CD4-positive, alpha-beta T cell treated with Interleukin-2 at 100 ng/mL for 4 hours (primary cell): ENCODE data around the gene ZNF888.
"Not testable (repeated sequence)": the region's sequence is repeated elsewhere in the genome, so short reads cannot be mapped to it uniquely, and the experiment has no call there.

ENCODE experiments used
- DNase-seq: peaks from one replicate; pipeline ENCODE4 v3.0.0-alpha.2; 2020; ENCODE audit warnings: low spot score

Gene ZNF888

DNA sequence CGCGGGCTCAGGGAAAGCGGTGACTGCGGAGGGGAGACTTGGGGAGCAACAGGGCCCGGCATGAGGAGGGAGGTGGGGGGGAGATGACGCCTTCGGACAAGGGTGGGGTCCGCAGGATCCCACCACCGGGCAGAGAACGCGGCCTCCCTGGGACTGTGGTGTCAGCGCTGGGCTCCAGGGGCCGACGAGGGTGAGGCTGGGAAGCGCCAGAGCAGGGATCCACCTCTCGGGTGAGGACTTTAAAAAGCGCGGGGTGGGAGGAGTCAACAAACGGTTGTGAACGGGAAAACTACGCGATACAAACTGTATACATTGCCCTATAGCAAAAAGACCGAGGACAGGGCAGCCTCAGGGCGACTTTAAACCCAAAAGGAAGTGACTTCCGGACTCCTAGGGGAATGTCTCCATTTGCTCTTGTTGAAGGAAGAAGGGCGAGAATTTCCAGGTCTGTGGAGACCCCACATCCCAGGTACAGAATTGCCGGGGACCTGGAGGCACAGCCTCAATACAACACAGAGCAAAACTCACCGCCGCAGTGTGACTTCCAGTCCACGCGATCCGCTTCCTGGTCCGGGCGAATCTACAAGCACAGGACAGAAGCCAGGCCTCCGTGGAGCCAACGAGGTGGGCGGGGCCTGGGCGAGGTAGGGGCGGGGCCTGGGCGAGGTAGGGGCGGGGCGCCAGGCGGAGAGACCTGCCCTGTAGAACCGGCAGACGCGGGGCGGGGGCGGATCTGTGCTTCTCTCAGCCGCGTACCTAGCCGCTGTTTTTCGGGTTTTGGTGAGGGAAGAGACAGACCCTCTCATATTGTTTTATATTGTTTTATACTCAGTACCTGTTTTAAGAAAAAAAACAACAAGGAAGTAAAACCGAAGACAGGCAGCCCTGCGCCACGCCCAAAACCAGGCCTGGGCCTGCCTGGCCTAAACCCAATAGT is at the start of gene ZNF888:
Gene ZNF888, minus strand, starts transcription at position 588 of the 937 bp plus-strand sequence. CDS start 5,555 bp downstream, outside the sequence.
- DNase-seq = peak; percentile 89

- no peak for DNase-seq
These were observed 44.5 kb upstream of the ZNF888 start for GRCh38 chr19:52967772-52968171.

DNA sequence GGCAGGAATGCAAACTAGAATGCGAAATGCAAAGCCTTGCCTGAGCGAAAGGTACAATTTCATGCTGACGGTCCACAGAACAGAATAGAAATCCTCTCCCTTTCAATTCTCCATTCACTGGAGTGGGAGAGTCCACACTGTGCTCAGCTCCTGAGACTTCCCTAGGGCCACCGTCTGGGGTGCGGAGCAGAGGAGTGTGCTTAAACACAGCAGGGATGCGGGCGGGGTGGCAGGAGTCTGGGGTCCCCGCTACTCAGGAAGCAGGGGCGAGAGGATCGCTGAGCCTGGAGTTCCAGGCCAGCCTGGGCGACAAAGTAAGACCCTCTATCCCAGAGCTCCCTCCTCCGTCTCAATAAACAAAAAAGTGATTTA is 40.0 kb upstream of the ZNF888 start:
- no peak for DNase-seq

DNA sequence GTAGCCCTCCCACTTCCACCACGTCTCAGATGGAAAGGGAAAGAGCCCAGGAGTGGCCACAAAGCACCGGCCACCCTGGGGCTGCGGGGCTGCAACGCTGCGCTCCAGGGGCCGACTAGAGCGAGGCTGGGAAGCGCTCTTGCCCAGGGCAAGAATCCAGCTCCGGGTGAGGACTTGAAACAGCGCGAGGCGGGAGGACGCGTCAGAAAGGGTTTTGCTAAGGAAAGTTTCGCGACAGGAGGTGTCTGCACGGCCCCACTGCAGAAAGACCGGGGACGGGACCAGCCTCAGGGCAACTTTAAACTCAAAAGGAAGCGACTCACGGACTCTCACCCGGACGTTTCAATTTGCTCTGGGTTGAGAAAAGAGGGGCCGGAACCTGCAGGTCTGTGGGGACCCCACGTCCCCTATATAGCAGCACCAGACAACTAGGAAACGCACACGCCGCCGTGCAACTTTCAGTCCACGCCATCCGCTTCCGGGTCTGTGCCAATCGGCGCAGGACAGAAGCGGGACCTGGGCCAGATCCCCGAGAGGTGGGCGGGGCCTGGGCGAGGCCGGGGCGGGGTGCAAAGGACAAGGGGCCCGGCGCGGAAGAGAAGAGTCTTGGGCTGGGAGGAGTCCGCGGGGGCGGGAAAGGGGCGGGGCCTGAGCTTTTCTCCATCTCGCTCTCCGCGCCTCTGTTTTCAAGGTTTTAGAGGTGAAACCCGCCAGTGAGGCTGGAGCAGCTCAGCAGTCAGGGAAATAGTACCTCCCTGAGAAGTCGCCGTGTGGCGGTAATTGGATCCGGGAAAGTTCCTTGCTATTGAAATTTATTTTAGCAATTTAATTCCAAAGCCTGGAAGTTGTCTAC is 39.4 kb upstream of the ZNF888 start, which contains the start of gene ZNF816:
Gene ZNF816, minus strand, starts transcription at position 488 of the 853 bp plus-strand sequence. CDS start 6,792 bp downstream, outside the sequence.
- peak; percentile 98 for DNase-seq

DNA sequence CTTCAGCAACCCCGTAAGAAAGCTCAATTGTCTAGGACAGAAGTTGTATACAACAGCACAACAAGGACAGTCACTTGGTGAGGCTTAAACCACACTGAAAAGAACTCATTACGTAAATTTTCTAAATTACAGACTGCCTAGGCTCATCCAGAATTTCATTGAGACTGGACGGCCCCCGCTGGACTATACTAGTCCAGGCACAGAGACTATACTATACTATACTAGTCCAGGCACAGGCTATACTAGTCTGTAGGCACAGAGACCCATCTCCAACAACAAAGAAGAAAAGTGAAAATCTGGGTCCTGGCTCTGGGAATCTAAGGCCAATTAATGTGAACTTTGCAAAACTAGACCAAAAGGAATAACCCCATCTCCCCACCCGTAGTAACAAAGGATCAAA is 38.8 kb upstream of the ZNF888 start:
- no peak for DNase-seq

DNA sequence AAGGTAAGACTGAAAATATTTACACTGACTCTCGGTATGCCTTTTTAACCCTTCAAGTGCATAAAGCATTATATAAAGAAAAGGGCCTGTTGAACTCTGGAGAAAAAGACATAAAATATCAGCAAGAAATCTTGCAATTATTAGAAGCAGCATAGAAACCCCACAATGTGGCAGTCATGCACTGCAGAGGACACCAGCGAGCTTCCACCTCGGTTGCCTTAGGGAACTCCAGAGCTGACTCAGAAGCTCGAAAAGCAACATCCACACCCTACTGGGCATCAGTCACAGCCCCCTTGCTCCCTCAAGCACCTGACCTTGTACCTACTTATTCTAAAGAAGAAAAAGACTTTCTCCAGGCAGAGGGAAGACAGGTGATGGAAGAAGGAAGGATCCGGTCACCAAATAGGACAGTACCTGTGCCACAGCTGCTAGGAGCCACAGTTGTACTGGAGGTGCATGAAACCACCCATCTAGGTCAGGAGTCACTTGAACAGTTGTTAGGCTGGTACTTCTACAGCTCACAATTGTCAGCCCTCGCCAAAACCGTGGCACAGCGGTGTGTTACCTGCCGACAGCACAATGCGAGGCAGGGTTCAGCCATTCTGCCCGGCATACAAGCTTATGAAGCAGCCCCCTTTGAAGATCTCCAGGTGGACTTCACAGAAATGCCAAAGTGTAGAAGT is 36.5 kb upstream of the ZNF888 start:
- no peak for DNase-seq

GRCh38 chr19:52957591-52957990 is 34.4 kb upstream of the ZNF888 start:
- DNase-seq = no peak

DNA sequence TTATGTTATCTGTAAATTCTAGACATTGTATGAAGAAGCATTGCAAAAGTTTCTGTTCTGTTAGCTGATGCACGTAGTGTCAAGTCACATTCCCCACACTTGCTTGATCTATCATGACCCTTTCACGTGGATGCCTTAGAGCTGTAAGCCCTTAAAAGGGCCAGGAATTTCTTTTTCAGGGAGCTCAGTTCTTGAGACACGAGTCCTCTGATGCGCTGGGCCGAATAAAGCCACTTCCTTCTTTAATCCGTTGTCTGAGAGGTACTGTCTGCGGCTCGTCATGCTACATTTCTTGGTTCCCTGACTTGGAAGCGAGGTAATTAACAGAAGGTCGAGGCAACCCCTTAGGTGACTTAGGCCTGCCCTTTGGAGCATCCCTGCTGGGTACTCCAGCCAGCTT is 33.7 kb upstream of the ZNF888 start:
- DNase-seq = no peak

DNA sequence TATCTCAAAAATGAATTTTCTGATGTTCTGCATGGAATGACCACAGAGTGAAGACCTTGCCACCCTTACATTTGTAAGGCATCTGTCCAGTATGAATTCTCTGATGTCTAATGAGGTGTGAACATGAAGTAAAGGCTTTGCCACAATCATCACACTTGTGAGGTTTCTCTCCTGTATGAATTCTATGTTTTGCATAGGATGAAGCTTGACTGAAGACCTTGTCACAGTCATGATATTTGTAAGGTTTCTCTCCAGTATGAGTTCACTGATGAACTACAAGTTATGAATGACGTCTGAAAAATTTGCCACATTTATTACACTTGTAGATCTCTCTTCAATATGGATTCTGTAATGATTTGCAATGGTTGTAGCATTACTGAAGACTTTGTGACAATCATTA is 26.2 kb upstream of the ZNF888 start:
- DNase-seq = no peak

- no peak for DNase-seq
These were observed 25.0 kb upstream of the ZNF888 start for GRCh38 chr19:52948025-52948770.

DNA sequence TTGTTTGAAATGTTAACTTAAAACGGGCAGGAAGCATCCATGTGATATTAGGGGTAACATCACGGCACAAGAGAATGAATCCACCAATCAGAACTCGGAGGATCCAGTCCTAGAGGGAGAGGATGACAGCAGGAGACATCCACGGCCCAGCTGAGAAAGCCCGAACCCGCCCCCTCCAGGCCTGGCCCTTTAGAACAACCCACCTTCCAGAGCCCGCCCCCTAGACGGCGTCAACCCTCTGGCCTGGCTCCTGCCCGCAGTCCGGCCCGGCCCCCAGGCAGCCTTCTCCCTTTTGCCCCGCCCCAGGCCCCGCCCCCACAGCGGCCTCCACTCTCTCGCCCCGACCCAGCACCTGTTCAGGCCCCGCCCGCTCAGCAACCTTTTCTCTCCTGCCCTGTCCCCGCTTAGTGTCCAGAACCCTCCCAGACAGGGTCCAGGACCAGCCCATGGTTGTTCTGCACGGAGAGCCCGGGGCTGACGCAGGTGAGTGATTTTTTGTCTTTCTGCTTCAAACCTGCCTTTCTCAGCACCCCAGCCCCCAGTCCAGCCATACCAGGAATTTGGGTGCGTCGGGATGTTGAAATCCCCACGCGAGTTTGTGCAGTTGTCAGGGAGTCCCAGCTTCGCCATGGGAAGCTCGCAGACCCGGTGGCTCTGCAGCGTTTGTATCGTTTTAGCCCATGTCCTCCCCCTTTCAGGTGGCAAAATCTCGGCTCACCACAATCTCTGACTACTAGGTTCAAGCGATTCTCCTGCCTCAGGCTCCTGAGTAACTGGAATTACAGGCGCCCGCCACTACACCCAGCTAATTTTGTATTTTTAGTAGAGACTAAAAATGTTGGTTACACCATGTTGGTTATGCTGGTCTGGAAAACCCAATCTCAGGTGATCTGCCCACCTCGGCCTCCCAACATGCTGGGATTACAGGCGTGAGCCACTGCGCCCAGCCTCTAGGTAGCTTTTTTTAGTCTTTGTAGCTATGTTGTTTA is 23.4 kb upstream of the ZNF888 start:
- DNase-seq = no peak

- DNase-seq = no peak
These were observed 22.6 kb upstream of the ZNF888 start for GRCh38 chr19:52945652-52946321.

DNA sequence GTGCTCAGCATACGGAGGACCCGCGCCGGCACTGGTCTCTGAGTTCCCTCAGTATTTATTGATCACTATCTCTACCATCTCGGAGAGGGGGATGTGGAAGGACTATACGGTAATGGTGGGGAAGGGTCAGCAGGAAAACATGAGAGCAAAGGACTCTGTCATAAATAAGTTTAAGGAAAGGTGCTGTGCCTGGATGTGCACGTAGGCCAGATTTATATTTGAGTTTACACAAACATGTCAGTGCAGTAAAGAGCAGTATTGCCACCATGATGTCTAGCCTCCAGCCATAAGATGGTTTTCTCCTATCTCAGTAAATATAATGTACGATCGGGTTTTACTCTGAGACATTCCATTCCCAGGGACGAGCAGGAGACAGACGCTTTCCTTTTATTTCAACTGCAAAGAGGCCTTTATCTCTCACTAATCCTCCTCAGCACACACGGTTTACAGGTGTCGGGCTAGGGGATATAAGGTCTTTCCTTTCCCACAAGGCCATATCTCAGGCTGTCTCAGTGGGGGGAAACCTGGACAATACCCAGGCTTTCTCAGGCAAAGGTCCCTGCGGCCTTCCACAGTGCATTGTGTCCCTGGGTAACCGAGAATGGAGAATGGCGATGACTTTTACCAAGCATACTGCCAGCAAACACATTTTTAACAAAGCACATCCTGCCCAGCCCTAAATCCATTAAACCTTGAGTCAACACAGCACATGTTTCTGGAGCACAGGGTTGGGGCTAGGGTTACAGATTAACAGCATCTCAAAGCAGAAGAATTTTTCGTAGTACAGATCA is 21.7 kb upstream of the ZNF888 start:
- DNase-seq = not testable (repeated sequence)

DNA sequence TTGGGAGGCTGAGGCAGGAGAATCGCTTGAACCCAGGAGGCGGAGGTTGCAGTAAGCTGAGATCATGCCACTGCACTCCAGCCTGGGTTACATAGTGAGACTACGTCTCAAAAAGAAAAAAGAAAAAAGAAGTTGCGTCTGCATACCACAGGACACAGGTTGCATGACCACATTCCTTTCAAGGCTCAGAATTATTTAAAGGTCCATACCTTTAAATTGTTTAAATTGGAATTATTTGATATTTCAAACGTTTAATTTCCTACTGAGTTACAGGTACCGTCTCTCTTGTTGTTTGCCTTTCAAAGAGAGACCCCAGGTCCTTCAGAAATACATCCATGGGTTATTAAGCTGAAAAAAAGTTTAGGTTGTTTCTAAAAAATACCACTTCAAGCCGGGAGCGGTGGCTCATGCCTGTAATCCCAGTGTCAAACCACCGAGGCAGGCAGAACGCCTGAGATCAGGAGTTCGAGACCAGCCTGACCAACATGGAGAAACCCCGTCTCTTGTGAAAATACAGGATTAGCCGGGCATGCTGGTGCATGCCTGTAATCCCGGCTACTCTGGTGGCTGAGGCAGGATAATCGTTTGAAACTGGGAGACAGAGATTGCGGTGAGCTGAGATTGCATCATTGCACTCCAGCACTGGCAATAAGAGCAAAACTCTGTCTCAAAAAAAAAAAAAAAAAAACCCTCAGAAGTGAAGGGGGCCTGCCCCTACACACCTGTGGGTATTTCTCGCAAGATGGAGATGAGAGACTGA is 20.8 kb upstream of the ZNF888 start:
- no peak for DNase-seq

GRCh38 chr19:52943134-52943883 is 20.1 kb upstream of the ZNF888 start:
- DNase-seq = no peak

GRCh38 chr19:52942386-52943133 is 19.3 kb upstream of the ZNF888 start:
- peak; percentile 96 for DNase-seq
